ENCODE results near the gene TNRC18.
A peak's percentile ranks its signal among the peaks of the same experiment; 100 is the strongest.

The TNRC18 gene

DNA sequence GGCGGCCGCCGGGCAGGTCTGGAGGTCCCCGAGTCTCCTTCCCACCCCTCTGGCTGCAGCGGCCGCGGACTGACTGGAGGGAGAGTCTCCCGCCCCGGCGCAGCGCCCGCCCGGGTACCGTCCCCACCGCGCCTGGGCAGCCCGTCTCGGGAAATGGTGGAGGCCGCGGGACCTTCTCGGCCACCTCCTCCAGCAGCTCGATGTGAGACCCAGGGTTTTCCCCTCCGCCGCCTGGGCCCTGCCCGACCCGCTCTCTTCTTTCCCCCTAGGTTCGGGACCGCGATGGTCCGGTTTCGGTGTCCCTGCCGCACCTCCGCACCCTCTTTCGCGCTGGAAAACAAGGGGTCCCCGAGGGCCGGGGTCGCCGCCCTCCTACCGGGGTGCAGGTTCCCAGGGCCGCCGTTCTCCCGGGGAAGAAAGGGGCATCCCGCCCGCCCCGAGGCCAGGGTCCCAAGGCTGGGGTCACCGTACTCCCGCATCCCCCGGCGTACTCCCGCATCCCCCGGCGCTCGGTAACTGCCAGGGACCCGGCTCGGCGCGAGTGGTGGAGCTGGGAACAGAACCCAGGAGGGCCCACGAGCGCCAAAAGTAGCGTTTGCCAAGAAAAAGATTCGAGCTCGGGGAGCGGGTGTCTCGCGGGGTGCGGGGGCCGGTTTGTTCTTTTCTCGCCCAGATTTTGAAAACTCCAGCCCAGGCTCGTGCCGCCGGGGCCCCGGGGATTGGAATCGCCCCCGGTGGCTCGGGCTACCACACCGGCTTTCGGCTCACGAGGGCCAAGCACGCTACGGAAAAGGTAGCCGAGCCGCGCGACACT, 3.4 kb downstream of the TNRC18 start:
- Histone ChIP-seq H3K9ac (ENCODE audit: low read length) (no peak overlapping the region), H3K9me3 (ENCODE audit: insufficient read depth, low read length) (no peaks in the 10 kb centered on the region), H3K4me3 (ENCODE audit: insufficient read depth, low read length, poor library complexity, severe bottlenecking) (no peak overlapping the region), H3K36me3 (ENCODE audit: low read length) (no peaks in the 10 kb centered on the region), H3K27me3 (ENCODE audit: low read length) (0 out of 2 replicates have a peak, but pooled peaks cover 3% of the 10 kb centered on the region), H3K27ac (ENCODE audit: low read depth, low read length) (no peak overlapping the region), H3K79me2 (ENCODE audit: insufficient read depth, low read length) (no peaks in the 10 kb centered on the region), H4K20me1 (ENCODE audit: low read depth, low read length) (no peaks in the 10 kb centered on the region), H3K9me2 (replicated peaks; ENCODE audit: insufficient read depth, low read length) (no peaks in the 10 kb centered on the region), H3K4me2 (ENCODE audit: low read depth, low read length, poor library complexity, severe bottlenecking) (no peak overlapping the region), H2AFZ (ENCODE audit: low read depth, low read length, severe bottlenecking) (no peak overlapping the region), H3F3A (ENCODE audit: insufficient read depth) (0 out of 2 replicates have a peak, but pooled peaks cover 11% of the 10 kb centered on the region)
- peak; percentile 91; the same call in 1 of the 2 replicates for TF ChIP-seq EZH2phosphoT487 (conservative IDR thresholded peaks at IDR 0.05; ENCODE audit: low read length)
- TF ChIP-seq, protein P1, sequence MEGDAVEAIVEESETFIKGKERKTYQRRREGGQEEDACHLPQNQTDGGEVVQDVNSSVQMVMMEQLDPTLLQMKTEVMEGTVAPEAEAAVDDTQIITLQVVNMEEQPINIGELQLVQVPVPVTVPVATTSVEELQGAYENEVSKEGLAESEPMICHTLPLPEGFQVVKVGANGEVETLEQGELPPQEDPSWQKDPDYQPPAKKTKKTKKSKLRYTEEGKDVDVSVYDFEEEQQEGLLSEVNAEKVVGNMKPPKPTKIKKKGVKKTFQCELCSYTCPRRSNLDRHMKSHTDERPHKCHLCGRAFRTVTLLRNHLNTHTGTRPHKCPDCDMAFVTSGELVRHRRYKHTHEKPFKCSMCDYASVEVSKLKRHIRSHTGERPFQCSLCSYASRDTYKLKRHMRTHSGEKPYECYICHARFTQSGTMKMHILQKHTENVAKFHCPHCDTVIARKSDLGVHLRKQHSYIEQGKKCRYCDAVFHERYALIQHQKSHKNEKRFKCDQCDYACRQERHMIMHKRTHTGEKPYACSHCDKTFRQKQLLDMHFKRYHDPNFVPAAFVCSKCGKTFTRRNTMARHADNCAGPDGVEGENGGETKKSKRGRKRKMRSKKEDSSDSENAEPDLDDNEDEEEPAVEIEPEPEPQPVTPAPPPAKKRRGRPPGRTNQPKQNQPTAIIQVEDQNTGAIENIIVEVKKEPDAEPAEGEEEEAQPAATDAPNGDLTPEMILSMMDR (IDR thresholded peaks at IDR 0.05; ENCODE audit: insufficient read depth, low read length, poor library complexity, severe bottlenecking): no peak

DNA sequence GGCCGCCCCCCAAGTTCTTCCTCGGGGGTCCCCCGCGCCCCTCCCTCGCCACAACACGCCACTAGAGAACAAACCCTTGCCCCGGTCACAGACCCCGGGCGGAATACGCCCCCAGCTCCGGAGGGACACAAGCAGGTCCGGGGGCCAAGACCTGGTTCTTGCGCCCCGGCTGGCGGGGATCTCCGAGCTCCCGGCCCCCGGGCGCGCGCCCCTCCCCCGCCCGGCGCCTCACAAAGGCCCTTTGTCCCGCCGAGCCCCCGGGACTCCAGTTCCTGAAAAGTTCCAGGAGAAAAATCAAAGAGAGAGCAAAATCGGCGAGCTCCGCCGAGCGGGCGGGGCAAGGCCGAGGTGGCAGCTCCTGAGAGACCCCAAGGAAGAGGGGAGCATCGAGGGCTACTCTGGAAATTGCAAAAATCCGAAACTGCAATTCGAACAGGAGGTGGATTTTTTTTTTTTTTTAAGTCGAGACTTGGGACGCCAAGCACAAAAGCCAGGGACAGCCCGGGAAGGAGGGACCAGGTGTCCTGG, 4.0 kb downstream of the TNRC18 start:
- Histone ChIP-seq H3K9me3 (ENCODE audit: insufficient read depth, low read length) (no peaks in the 10 kb centered on the region), H3K79me2 (ENCODE audit: insufficient read depth, low read length) (no peaks in the 10 kb centered on the region), H2AFZ (ENCODE audit: low read depth, low read length, severe bottlenecking) (no peak overlapping the region), H3K9ac (ENCODE audit: low read length) (no peak overlapping the region), H3K9me2 (replicated peaks; ENCODE audit: insufficient read depth, low read length) (no peaks in the 10 kb centered on the region), H3K4me2 (ENCODE audit: low read depth, low read length, poor library complexity, severe bottlenecking) (no peak overlapping the region), H4K20me1 (ENCODE audit: low read depth, low read length) (no peaks in the 10 kb centered on the region), H3K27ac (ENCODE audit: low read depth, low read length) (no peak overlapping the region), H3K36me3 (ENCODE audit: low read length) (no peaks in the 10 kb centered on the region), H3K4me3 (ENCODE audit: insufficient read depth, low read length, poor library complexity, severe bottlenecking) (no peak overlapping the region), H3F3A (ENCODE audit: insufficient read depth) (0 out of 2 replicates have a peak, but pooled peaks cover 5% of the 10 kb centered on the region), H3K27me3 (ENCODE audit: low read length) (0 out of 2 replicates have a peak, but pooled peaks cover 3% of the 10 kb centered on the region)
- no peak for TF ChIP-seq EZH2phosphoT487 (conservative IDR thresholded peaks at IDR 0.05; ENCODE audit: low read length)
- TF ChIP-seq, protein P1 (IDR thresholded peaks at IDR 0.05; ENCODE audit: insufficient read depth, low read length, poor library complexity, severe bottlenecking): no peak

DNA sequence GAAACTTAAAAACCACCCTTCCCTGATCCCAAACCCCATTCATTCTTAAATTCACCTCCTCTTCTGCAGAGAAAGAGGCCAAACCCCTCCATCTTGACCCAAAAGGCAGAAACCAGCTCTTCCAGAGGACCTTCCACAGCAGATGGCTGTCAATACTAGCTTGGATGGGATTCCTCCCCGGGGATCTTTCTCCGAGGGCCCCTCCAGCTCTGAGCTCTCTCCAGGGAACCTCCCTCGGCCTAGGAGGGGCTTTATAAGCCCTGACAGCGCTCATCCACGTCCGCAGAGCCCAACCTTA, 5.4 kb downstream of the TNRC18 start:
- 0 out of 2 replicates have a peak, but pooled peaks cover 3% of the 10 kb centered on the region for H3K27me3 ChIP-seq (ENCODE audit: low read length)
- H3F3A ChIP-seq (ENCODE audit: insufficient read depth): no peaks in the 10 kb centered on the region
- H2AFZ ChIP-seq (ENCODE audit: low read depth, low read length, severe bottlenecking): no peak overlapping the region
- H3K9me2 ChIP-seq (replicated peaks; ENCODE audit: insufficient read depth, low read length): no peaks in the 10 kb centered on the region
- TF ChIP-seq EZH2phosphoT487 (conservative IDR thresholded peaks at IDR 0.05; ENCODE audit: low read length): no peak
- TF ChIP-seq, protein P1 (IDR thresholded peaks at IDR 0.05; ENCODE audit: insufficient read depth, low read length, poor library complexity, severe bottlenecking): no peak
- no peaks in the 10 kb centered on the region for H4K20me1 ChIP-seq (ENCODE audit: low read depth, low read length)
- no peak overlapping the region for H3K4me2 ChIP-seq (ENCODE audit: low read depth, low read length, poor library complexity, severe bottlenecking)
- no peak overlapping the region for H3K9ac ChIP-seq (ENCODE audit: low read length)
- no peaks in the 10 kb centered on the region for H3K36me3 ChIP-seq (ENCODE audit: low read length)
- no peak overlapping the region for H3K4me3 ChIP-seq (ENCODE audit: insufficient read depth, low read length, poor library complexity, severe bottlenecking)
- no peaks in the 10 kb centered on the region for H3K79me2 ChIP-seq (ENCODE audit: insufficient read depth, low read length)
- no peaks in the 10 kb centered on the region for H3K9me3 ChIP-seq (ENCODE audit: insufficient read depth, low read length)
- no peak overlapping the region for H3K27ac ChIP-seq (ENCODE audit: low read depth, low read length)

All from SU-DHL-6 (cell line).